GM12801 (cell line): ENCODE measurements around the gene SMCO2.

Experiments
- TF ChIP-seq, protein P1 (sequence below): IDR thresholded peaks from one replicate; pipeline ENCODE4 v1.5.1; 2011; ENCODE audit warnings: control low read depth; ENCODE audit not compliant: insufficient read length; ENCODE audit errors: extremely low read depth

SMCO2 gene

DNA sequence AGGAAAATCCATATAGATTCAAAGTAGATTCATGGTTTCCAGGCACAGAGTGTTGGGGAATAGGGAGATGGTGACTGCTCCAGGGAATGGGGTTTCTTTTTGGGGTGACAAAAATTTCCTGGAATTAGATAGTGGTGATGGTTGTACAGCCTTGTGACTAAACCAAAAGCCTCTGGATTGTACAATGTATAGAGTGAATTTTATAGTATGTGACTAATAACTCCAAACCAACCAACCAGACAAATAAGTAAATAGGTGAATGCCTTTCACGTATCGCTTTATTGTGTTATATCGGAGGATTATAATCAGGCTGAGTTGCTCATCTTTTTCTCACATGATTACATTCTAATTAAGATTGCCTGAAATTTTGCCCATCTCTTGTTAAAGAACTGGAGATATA lies 52.8 kb downstream of the SMCO2 start:
- TF ChIP-seq, protein P1, sequence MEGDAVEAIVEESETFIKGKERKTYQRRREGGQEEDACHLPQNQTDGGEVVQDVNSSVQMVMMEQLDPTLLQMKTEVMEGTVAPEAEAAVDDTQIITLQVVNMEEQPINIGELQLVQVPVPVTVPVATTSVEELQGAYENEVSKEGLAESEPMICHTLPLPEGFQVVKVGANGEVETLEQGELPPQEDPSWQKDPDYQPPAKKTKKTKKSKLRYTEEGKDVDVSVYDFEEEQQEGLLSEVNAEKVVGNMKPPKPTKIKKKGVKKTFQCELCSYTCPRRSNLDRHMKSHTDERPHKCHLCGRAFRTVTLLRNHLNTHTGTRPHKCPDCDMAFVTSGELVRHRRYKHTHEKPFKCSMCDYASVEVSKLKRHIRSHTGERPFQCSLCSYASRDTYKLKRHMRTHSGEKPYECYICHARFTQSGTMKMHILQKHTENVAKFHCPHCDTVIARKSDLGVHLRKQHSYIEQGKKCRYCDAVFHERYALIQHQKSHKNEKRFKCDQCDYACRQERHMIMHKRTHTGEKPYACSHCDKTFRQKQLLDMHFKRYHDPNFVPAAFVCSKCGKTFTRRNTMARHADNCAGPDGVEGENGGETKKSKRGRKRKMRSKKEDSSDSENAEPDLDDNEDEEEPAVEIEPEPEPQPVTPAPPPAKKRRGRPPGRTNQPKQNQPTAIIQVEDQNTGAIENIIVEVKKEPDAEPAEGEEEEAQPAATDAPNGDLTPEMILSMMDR = no peak

DNA sequence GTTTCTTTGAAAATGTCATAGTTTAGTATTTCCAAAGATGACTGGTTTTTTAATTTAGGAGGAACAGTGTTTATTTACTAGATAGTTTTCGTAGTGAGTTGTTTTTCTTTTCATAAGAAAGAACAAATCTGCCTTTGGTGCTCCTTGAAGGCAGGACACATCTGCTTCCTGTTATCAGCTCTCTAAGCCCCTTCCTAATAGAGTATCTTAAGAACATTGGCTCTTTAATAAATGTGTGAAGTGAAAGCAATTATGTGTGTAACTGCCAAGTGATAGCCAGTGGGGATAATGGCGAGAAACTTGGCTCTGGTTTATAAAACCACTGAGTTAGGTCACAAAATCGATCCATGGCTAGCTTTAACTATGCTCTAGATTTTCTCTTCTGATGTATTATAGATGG lies 54.0 kb downstream of the SMCO2 start:
- TF ChIP-seq, protein P1 = no peak

DNA sequence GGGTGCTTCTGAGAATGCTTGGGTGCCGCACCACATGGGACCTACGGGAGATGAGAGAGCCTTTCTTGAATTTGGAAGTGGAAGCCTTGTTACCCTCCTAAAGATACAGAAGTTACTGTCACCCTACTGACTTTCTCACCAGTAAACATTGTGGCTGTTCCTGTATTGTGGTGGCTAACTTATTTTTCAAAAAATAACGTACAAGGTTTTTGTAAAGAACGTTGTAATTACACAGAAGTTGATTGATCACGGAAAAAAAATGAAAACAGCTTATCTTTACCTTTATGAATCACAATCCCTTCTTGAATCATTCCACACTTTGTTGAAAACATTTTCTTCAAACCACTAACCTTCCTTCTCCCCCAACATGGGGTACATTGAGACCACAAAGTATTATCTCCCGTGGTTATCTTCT lies 55.5 kb downstream of the SMCO2 start:
- TF ChIP-seq, protein P1 = no peak

DNA sequence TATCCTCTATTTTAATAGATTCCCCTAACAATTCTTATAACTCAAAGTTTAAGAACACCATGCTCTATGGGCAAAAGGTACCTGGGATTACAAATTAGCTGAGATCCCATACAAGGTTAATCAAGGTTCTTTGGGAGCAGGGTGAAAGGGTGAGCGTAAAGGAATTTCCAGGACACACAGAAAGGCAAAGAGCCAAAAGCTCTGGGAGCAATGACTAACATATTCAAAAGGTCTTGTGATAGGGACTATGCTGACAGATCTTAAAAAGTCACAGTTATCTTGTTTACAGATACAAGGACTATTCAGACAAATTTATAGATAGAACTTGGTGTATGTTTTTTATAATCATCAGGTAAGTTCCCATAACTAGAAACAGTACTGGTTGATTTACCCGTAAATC lies 58.0 kb downstream of the SMCO2 start:
- TF ChIP-seq, protein P1 = no peak

DNA sequence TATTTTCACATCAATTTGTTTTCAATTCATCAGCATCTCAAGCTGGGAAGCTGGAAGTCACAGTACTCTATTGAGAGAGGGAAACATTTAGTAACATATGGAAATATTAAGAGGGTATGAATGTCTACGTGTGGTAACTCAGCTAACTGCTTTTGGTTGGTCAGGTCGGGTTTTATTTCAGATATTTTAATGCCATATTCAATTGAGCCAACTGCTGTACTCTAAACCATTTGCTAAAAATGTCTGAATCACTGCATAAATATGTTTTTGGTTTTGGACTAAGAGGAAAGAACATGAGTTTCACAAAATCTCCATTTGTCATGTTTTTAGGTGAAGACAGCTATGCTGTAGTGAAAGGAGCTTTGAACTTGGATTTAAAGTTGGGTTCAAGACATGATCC lies 58.6 kb downstream of the SMCO2 start:
- TF ChIP-seq, protein P1 = no peak

DNA sequence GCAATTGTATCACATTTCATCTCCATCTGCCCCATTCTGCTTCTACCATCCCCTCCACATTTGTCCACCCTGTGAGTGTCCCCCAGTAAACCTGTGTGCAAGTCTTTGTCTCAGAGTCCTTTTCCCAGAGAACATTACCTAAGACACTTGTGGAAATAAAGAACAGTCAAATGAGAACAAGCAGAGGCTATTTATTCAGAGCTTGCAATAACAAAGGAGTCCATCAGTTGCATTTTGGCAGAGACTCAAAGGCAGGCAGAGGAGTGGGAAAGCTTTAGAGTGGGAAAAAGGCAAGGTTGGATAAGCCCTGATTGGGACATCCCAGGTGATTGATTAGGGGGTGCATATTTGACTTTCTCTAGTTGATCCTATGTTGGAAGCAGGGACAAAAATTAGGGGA lies 59.2 kb downstream of the SMCO2 start:
- TF ChIP-seq, protein P1 = no peak

DNA sequence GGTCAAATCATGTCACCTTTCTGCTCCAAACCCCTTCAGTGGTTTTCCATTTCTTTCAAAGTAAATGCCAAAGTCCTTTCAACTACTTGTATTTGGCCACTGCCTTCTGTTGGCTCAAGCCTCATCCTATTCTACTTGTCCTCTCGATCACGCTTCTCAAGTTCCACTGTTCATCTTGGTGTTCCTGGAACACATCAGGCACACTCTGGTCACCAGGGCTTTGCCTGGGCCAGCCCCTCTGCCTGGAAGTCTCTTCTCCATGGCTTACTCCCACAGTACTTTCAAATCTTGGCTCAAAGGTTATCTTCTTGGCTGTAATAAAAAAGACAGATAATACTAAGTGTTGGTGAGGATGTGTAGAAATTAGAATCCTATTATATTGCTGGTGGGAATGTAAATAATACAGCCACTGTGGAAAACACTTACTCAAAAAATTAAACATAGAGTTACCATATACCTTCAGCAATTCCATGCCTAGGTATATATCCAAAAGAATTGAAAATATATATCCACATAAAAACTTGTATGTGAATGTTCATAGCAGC lies 60.2 kb downstream of the SMCO2 start:
- TF ChIP-seq, protein P1 = no peak
